Right forelimb (tissue), 1 donor: ENCODE measurements around the gene ABTB2.
A peak's percentile ranks its signal among the peaks of the same experiment; 100 is the strongest.

Experiments used
- DNase-seq: peaks from one replicate; pipeline ENCODE4 v3.0.0-alpha.2; 2018

Gene ABTB2

DNA sequence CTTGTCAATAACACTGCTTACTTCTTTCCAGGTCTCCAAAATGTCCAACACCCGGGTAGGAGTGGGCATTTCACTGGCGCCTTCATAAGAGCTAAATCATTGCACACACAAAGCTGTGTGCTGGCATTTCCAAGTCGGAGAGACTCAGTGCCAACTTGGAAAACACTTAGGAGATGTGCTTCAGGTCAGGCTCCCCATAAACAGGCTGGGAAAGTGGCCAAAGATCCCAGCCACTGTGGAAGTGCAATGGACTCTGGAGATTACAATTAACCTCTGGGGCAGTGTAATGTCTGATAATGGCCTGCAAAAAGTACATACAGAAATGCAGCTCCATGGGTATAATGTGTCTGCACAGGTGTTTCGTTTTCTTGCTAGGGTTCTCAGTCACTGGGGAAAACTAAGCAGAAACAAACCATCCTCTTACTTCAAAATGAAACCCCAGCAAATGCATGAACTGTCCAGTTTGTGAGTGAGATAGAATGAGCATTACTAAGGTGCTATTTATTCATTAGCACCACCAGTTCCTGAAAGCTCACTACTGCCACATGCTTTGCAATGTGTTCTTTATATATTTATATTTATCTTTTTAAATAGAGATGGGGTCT, 79.0 kb downstream of the ABTB2 start:
- DNase-seq: no peak

DNA sequence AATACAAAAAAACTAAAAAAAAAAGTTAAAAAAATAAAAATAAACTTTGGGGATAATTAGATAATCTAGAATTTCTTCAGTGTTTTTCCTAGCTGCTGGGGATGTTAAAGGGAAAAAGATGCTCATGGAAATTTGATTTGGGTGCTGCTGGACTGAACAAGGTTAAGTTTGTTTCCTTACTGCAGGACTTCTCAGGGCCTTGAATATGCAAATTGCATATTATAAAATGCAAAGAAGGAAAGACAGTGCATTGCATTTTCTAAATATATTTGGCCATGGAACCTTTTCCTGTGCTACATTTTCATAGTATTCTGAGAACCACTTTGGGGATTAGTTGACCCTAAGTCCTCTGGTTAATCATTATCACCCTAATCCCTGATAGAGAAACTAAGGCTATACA, 79.6 kb downstream of the ABTB2 start:
- no peak for DNase-seq

DNA sequence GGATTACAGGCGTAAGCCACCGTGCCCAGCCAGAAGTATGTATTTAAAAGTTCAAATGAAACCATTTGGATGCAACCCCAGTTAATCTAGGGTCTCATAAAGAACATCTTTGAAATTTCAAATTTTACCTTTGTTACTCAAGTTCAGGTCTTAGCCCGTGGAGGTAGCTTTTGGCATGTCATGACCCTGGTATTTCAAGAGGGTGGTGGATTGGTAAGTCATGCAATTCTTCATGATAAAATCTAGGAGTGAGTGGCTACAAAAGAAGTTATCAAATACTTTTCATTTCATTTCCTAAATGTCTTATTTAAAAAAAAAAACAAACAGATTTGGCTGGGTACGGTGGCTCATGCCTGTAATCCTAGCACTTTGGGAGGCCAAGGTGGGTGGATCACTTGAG, 80.6 kb downstream of the ABTB2 start:
- no peak for DNase-seq

DNA sequence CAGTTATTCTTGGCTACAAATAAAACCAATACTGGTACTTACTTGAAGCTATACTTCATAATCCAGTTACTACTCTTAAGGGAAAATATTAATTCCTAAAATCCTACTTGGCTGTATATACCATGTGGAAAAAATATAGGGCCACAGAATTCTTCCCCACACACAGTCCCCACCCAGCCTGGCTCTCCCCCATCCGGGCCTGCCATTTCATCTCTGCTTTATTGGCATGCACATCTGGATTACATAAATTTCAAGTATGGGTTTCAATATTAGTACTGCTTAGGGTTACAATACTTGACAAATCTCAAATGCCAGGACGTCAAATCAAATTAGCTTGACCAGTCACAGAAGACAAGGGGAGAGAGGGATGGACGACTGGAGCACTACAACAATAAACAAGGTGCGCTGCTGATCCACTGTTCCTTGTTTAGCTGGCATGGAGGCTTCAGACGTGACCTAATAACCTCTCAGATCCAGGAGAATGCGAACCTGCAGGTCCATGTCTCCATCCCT, 81.4 kb downstream of the ABTB2 start:
- DNase-seq: no peak

DNA sequence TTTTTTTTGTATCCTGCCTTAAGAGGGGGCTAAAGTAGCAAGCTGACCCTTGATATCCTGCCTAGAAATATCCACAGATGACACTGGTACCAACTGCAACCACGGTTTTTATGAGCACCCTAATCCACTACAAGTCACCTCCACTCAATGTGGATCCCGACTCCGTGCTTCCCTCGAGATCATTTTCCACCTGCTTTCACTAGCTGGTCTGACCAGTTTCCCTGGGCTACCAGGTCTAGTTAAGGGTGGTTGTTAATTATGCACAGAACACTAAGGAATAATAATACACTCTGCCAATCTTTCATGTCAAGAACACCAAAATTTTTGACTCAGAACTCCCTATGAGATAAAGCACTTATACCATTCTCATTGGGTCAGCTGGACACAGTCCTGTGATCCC, 82.3 kb downstream of the ABTB2 start:
- DNase-seq: no peak

DNA sequence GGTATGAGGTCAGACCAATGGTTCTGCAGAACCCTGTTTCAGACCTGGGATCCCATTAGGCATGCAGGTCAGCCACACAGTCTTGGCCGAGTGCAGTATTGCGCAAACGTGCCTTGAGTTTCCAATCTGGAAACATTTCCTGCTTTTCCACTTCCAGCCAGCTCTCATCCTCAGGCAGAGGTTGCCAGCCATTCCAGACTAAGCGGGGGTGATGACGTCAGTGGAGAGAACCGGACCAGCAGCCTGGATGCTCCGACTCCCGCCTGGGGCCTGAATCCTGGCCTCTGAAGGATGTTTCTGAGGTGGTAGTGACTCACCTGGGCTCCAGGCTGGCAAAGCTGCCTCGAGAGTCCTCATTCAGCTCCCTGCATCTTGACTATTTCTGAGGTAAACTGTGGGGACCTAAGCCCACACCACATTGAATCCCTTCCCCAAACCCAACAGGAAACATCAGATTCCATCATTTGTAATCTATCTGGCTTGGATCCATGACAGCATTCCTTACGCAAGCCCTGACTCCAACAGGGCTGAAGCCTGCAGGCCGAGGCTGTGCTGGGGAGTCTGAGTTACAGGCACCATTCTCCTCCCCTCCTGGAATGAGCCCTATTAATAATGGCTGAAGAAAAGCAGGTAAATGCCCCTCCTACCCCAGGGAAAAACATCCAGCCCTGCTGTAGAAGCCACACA, 83.0 kb downstream of the ABTB2 start:
- DNase-seq: peak; percentile 82

DNA sequence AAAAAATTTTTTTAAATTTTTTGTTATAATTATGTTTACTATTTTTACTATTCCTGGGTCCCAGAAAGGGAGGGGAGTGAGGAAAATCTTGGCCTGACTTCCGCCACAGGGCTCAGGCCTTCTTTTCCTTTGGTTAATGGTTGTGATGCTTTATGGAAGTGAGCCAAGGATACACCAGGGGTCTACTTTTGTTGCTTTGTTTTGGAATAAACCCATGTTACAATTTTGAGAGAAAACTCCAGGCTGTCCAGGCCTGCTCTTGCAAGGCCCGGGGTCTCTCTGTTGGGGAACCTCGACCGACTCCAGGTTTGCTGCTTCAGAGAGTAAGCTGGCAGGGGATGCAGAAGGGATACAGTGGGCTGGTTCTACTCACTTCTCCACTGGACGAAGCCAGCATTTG, 84.7 kb downstream of the ABTB2 start:
- no peak for DNase-seq

DNA sequence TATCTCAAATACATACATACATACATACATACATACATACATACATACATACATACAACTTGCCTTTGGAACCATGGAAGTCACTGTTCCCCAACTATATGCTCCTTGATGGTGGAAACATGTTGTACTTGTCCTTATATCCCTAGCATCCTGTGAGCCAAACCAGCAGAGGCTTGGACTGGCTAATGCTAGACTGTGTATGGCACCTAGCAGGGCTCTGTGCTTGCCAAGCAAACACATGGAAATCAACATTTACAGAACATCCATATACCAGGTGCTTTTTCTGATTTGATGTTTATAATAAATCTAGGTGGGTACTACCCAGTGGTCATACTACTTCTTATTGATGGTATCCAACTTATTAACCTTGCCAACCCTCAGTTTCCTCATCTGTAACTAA, 86.1 kb downstream of the ABTB2 start:
- DNase-seq: no peak

DNA sequence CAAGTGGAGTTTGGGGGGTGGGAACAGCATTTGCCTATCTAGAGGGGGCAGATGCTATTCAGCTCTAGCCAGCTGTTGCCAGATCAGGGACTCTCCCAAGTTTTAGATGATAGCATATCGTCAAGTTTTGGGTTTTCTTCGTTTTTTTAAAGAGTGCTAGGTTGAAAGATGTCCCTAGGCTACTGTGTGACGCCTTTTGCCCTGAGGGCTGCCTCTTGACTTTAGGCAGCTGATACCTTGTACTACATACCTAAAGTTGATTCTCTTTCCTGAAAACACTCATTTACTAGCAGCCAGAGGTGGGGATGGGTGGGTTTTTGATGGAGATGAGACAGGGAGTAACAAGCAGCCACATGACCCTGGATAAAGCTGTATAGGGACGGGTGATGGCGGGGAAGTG, 87.1 kb downstream of the ABTB2 start:
- no peak for DNase-seq

DNA sequence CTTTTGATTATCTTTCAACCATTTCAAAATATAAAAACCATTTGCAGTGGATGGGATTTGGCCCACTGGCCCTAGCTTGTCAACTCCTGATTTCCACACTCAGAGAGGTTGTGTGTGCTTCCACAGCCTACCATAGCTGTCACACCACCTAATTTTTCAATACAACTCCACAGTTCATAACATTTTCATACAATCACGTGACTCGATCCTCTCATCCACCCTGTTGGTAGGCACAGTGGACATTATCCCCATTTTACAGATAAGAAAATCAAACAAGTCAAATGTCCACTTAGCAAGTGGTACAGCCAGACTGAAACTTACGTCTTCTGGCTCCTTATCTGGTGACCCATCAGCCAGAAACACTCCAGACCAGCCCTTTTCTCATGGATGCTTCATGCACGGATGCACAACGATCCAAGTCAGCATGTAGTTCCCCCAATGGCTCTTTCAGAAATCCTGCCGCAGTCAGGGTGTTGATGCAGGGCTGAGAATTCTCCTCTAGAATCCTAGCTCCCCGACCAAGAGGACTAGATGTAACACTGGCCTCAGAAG, 88.0 kb downstream of the ABTB2 start:
- no peak for DNase-seq

DNA sequence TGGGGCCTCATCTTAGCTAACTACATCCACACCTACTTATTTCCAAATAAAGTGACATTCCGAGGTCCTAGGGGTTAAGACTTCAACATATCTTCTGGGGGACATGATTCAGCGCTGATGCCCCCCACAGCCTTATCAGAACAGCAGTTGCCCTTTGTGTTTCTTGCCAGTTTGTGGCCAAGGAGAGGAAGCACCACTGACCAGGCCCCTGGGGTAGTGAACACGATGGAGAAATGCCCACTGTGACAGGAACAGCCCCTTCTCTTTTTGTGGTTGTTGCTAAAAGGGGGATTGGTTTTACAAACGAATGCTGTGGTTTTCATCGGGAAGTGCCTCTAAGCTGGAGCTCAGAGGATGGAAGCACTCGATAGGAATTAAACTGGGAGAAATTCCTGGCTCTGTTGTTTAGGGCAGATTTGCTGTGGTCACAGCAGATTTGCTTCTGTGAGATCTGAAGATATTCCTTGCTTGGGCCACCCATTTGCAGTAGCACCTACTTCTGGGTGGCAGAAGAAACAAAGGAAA, 88.8 kb downstream of the ABTB2 start:
- no peak for DNase-seq

DNA sequence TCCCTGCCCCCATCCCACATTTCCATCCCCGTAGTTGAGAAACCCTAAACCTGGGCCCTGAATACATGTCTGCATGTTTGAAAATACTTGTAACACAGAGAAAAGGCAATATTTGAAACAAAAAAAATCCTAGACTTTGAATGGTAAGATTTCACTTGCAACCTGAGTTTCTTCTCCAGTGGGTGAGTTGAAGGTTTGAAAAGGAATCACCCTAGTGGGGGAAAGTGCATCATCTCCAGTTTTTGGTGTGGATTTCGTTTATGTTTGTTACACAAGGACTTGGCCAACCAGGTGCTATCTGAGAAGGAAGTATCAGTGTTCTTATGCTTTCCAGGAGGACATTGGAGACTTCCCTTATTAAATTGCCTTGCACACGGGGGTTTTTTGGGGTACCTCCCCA, 90.4 kb downstream of the ABTB2 start:
- no peak for DNase-seq

DNA sequence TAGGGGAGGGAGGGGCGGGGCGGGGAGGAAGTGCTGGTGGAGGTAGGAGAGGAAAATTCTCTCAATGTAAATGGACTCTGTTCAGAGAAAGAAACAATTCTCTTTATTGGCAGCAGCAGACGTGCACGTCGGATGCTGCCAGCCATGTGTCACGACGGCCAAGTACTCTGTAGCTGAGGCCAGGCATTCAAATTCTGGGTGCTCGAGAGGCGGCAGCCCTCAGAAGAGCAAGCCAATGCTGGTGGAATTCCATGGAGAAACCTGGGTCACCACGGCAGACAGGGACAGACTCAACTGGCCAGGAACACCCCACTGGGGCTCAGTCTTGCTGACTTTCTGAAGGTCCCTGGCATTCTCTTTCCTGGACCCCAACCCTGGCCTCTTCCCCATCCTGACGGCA, 90.8 kb downstream of the ABTB2 start:
- DNase-seq: peak; percentile 64

DNA sequence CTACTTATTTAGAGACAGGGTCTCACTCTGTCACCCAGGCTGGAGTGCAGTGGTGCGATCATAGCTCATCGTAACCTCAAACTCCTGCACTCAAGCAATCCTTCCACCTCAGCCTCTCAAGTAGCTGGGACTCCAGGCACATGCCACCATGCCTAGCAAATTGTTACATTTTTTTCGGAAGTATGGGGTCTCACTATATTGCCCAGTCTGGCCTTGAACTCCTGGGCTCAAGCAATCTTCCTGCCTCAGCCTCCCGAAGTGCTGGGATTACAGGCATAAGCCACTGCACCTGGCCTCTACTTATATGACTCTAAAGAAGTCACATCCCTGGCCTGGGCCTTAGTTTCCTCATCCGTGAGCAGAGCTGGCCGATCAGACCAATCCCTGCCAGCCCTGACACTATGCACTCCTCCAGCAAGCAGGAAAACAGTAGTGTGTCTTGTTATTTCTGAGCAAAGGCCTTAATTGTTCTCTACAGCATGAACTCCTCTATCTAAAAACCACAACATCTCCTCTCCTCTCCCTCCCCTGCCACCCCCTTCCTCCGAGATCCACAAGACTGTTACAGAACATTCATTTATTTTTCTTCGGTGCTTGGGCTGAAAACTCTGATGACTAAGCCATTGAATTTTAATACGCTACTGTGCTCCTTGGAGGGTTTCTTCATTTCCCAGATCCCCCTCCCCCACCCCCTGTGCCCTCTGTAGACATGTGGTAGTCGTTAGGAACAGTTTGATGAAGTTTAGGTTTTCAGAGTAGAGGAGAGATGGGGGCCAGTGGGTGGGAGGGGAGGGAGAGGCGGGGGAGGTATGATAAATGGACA, 91.5 kb downstream of the ABTB2 start:
- peak; percentile 66 for DNase-seq

DNA sequence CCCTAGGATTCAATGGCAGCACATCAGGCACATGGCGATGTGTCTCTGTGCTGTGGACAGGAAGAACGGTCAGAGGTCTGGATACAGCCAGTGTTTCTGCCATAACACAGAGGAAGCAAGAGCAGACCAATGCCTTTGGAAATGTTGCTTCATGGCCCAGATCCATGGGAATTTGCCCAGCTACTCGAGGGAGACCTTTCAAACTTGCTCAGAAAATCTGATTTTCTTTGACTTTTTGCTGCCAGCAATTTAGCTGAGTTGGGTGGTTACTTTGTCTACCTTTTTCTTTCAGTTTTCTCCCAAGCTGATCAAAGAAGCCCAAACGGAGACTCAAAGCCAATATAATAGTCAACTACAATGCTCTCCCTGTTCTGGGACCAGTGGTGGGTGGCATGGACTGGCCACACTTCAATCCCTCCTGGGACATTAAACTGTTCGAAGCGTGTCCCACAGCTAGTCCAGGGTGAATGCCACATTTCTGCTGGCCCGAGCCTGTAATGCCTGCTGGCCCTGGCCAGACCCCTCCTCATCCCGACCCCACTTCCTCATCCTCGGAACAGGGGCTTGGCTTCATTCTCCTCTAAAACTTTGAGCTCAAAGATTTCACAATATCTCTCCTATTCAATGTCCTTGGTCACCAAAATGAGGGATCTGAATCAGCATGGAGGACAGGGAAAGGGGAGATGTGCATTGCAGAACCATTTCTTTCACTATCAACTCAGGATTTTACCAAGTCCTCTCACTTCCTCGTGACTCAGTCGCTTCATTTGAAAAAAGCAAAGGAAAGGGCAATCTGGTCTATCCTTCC, 93.3 kb downstream of the ABTB2 start:
- DNase-seq: no peak

DNA sequence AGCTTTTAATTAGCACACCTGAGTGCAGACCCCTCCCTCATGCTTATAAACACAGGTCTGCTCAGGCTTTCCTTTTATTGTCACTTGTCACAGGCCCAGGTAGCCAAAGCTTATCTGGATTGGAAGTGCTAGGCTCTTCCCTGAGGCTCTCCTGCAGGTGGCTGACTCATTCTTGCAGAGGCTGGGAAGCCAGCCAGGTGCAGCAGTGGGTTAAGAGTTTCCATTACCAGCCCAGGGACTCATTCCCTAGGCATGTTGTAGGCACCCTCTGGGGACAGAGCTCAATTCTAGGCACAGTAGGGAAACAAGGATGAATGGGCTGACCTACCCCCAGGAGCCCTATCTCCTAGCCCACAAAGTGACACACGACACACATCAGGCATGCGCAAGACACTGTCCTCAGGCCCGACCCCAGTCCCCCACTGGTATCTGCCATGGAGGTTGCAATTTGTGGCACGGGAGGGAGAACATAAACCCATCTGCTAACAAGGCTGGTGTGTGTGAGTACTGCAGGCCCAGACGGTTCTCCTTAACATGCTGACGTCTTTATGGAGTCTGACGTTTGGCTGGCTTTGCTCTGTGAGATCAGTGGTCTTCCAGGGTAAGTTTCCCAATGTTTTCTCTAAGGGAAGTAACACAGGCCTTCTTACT, 94.2 kb downstream of the ABTB2 start:
- DNase-seq: no peak

DNA sequence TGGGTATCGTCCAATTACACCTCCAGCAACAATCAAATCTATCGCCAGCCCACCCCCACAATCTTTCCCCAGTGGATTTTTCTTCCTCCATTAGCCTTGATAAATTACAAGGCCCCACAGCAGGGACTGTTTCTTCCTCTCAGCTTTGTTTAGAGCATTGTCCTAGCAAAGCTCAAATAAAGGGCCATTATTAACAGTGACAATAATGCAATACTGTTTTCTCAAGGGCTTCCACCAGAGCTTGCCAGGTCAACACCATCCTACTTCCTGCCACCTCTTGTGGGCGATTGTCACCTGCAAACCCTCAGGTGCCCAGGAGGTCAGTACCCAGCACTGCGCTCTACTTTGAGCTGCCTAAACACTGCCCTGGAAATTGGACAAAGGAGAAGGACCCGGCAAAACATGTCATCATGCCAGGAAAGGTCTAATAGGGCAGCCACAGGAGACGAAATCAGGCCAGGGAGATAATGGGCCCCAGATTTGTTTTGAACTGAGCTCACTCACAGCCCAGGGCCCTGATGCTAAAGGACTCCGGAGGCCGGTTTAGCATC, 95.2 kb downstream of the ABTB2 start:
- DNase-seq: no peak

DNA sequence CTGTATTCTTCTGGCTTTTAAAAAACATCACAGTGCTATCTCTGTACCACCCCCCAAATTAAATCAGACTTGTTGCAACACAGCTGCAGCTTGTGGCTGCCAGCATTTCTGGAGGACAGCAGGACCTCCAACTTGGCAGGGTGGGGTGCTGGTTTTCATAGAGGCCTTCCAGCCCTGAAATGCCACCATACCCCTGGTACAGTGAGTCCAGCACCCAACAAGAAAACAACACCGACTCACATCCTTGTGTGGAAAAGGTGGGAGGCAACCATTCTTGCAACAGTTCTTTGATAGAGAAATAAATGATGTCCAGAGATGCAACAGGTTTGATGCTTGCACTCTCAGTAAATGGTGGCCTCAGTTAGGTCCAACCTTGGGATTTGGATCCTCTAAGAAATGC, 96.0 kb downstream of the ABTB2 start:
- no peak for DNase-seq

DNA sequence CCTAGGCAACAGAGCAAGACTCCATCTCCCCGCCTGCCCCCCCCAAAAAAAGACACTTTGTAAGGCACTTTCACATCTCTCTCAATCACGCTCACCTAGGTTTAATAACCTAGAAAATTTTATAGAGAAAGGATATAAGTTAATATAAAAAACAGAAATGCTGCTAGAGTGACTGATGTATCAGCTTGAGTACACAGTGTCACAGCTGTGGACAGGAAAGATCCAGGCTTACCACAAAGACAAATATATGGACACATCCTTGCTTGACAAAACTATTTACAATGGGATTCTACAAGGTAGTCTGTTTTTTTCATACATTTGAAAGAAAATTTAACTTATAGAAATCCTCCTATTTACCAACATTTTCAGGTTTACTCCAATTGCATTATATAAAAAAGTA, 96.7 kb downstream of the ABTB2 start:
- no peak for DNase-seq

DNA sequence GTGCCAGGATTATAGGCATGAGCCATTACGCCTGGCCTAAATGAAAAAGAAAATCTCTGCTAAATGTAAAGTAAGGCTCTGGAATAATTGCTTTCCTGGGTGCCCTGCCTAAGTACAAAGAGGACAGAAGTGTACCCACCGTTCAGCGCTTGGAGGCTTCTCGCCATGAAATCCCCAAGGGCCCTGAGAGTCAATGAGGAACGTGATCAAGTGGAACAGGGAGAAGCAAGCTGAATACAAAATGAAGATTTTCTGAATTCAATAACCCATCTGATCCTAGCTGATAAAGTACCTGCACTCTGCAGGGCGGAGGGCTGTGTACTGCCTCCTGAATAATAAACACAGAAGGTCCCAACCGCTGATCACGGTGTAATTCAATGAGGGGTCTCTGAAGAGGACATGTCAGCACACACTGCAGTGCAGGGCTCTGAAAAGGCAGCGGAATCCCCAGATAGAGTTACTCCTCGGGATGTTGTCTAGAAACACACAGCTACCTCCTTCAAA, 97.7 kb downstream of the ABTB2 start:
- DNase-seq: no peak

DNA sequence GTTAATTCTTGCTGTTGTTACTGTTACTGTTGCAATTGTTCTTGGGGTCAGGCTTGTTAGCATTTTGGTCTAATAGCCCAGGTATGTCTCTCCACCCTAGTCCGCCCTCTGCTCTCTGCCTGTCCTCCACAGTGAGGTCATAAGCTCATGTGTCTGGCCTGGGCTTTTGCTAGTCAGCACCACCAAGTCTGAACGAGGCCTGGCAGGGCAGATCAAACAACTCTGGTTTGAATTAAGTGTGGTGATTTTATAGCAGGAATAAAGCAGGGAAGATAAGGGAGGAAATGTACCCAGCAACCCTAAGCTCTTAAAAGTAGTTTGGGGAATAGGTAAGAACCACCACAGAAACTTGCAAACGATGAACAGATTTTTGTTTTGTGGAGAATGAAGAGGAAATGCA, 98.7 kb downstream of the ABTB2 start:
- DNase-seq: no peak
